Measurements from ENCODE around the gene SERGEF. TPM values are rescaled to one million over a fixed set of nuclear protein-coding genes. Genes with fewer than 3 reads are reported as not detected.

The SERGEF gene
- total and polyA plus RNA-seq, 10 of the 15 experiments (the other 5 are each of a cell fraction or from before 2014, with no cell fraction given) = 14.6 to 27.8 (median 22.4) TPM

DNA sequence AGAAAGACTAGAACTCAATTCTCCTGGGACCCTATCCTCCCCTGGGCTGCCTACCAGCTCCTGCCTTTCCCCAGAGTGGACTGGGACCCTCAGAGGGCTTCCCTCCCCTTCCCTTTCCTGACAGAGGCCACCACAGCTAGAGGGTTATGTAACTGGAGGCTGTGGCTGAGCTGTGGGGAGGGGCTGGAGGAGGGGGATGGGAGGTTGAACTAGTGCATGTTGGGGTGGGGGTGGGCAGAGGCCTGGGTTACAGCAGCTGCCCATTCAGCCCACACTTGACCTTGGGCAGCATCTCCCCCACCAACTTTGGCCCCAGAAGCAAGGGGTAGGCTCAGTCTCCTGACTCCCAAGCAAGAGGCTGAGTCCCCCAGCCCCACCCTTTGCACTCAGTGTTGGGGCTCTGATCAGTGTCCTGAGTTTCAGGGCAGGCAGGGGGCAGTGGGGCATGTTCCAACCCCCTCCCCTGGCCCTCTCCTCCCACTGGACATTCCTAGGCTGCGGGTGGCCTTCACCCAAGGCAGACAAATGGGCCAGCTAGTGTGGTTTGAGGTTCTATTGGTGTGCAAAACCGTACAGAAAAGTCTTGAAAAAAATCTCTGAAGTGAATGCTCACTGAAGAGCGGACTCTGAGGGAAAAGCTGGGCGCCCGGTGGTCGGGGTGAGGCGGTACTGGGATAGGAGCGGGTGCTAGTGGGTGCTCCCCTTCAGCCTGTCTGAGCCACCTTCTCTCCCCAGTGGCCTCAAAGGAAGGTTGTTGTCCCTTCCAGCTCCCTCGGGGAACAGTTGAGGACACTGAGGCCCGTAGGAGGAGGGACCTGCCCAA is 274.5 kb downstream of the SERGEF start (continued):
- no peak for TF ChIP-seq POLR2AphosphoS2 (IDR thresholded peaks at IDR 0.05; ENCODE audit: low read depth, low read length)

Other genes starting within 250 kb of the SERGEF start
- gene TPH1, start 33.2 kb upstream of the SERGEF start, total RNA-seq (2014; rRNA removed) = 0.27 and 0.34 TPM in 2 replicates
- gene TPH1, start 33.2 kb upstream of the SERGEF start, total RNA-seq (2014; rRNA removed; fragmentation: Illumina TruSeq; extraction: Trizol) = 0.32 and 0.36 TPM in 2 replicates
- 0.23 and 0.27 TPM in 2 replicates for gene TPH1, start 33.2 kb upstream of the SERGEF start, total RNA-seq (2021)
- gene TPH1, start 33.2 kb upstream of the SERGEF start, polyA plus RNA-seq (2011; rRNA removed) = 0.72 and 1.2 TPM in 2 replicates
- 0.76 and 0.82 TPM in 2 replicates for gene TPH1, start 33.2 kb upstream of the SERGEF start, polyA plus RNA-seq (2014; fragmentation: Illumina TruSeq; extraction: Trizol)
- gene TPH1, start 33.2 kb upstream of the SERGEF start, polyA plus RNA-seq (2014; fragmentation: Nextera tagmentation; extraction: Ambion mirVana) = under 1 TPM; 0.05 to 0.26 TPM
- gene TPH1, start 33.2 kb upstream of the SERGEF start, polyA plus RNA-seq (2014; rRNA removed) = 0.24 and 0.69 TPM in 2 replicates
- gene TPH1, start 33.2 kb upstream of the SERGEF start, polyA plus RNA-seq (2016; fragmentation: Nextera tagmentation; extraction: Ambion mirVana) = under 1 TPM; 0.23 to 0.32 TPM
- gene SAAL1, start 93.0 kb upstream of the SERGEF start, total RNA-seq (2014; rRNA removed) = 30.1 and 33.8 TPM in 2 replicates
- 45.7 and 49.6 TPM in 2 replicates for gene SAAL1, start 93.0 kb upstream of the SERGEF start, total RNA-seq (2014; rRNA removed; fragmentation: Illumina TruSeq; extraction: Trizol)
- 26.3 and 27.0 TPM in 2 replicates for gene SAAL1, start 93.0 kb upstream of the SERGEF start, total RNA-seq (2021)
- 38.1 and 51.0 TPM in 2 replicates for gene SAAL1, start 93.0 kb upstream of the SERGEF start, polyA plus RNA-seq (2011; rRNA removed)
- 51.6 and 54.9 TPM in 2 replicates for gene SAAL1, start 93.0 kb upstream of the SERGEF start, polyA plus RNA-seq (2014; fragmentation: Illumina TruSeq; extraction: Trizol)
- 10 to 100 TPM; 35.1 to 49.5 TPM for gene SAAL1, start 93.0 kb upstream of the SERGEF start, polyA plus RNA-seq (2014; fragmentation: Nextera tagmentation; extraction: Ambion mirVana)
- 28.7 and 36.6 TPM in 2 replicates for gene SAAL1, start 93.0 kb upstream of the SERGEF start, polyA plus RNA-seq (2014; rRNA removed)
- gene SAAL1, start 93.0 kb upstream of the SERGEF start, polyA plus RNA-seq (2016; fragmentation: Nextera tagmentation; extraction: Ambion mirVana) = 10 to 100 TPM; 57.5 to 59.4 TPM
- not detected in 2 replicates for gene MRGPRX3, start 119.5 kb upstream of the SERGEF start, total RNA-seq (2014; rRNA removed)
- gene MRGPRX3, start 119.5 kb upstream of the SERGEF start, total RNA-seq (2014; rRNA removed; fragmentation: Illumina TruSeq; extraction: Trizol) = not detected in 2 replicates
- gene MRGPRX3, start 119.5 kb upstream of the SERGEF start, total RNA-seq (2021) = not detected in 2 replicates
- gene MRGPRX3, start 119.5 kb upstream of the SERGEF start, polyA plus RNA-seq (2011; rRNA removed) = not detected in 2 replicates
- not detected in 2 replicates for gene MRGPRX3, start 119.5 kb upstream of the SERGEF start, polyA plus RNA-seq (2014; fragmentation: Illumina TruSeq; extraction: Trizol)
- not detected for gene MRGPRX3, start 119.5 kb upstream of the SERGEF start, polyA plus RNA-seq (2014; fragmentation: Nextera tagmentation; extraction: Ambion mirVana)
- not detected in 2 replicates for gene MRGPRX3, start 119.5 kb upstream of the SERGEF start, polyA plus RNA-seq (2014; rRNA removed)
- not detected for gene MRGPRX3, start 119.5 kb upstream of the SERGEF start, polyA plus RNA-seq (2016; fragmentation: Nextera tagmentation; extraction: Ambion mirVana)
- not detected in 2 replicates for gene MRGPRX4, start 159.8 kb upstream of the SERGEF start, total RNA-seq (2014; rRNA removed)
- not detected in 2 replicates for gene MRGPRX4, start 159.8 kb upstream of the SERGEF start, total RNA-seq (2014; rRNA removed; fragmentation: Illumina TruSeq; extraction: Trizol)
- not detected in 2 replicates for gene MRGPRX4, start 159.8 kb upstream of the SERGEF start, total RNA-seq (2021)
- not detected in 2 replicates for gene MRGPRX4, start 159.8 kb upstream of the SERGEF start, polyA plus RNA-seq (2011; rRNA removed)
- gene MRGPRX4, start 159.8 kb upstream of the SERGEF start, polyA plus RNA-seq (2014; fragmentation: Illumina TruSeq; extraction: Trizol) = not detected in 2 replicates
- gene MRGPRX4, start 159.8 kb upstream of the SERGEF start, polyA plus RNA-seq (2014; fragmentation: Nextera tagmentation; extraction: Ambion mirVana) = not detected
- gene MRGPRX4, start 159.8 kb upstream of the SERGEF start, polyA plus RNA-seq (2014; rRNA removed) = not detected in 2 replicates
- not detected for gene MRGPRX4, start 159.8 kb upstream of the SERGEF start, polyA plus RNA-seq (2016; fragmentation: Nextera tagmentation; extraction: Ambion mirVana)
- not detected in 2 replicates for gene SAA4, start 223.8 kb upstream of the SERGEF start, total RNA-seq (2014; rRNA removed)
- gene SAA4, start 223.8 kb upstream of the SERGEF start, total RNA-seq (2014; rRNA removed; fragmentation: Illumina TruSeq; extraction: Trizol) = not detected in 2 replicates
- not detected in 2 replicates for gene SAA4, start 223.8 kb upstream of the SERGEF start, total RNA-seq (2021)
- gene SAA4, start 223.8 kb upstream of the SERGEF start, polyA plus RNA-seq (2011; rRNA removed) = not detected in 2 replicates
- gene SAA4, start 223.8 kb upstream of the SERGEF start, polyA plus RNA-seq (2014; fragmentation: Illumina TruSeq; extraction: Trizol) = not detected in 2 replicates
- gene SAA4, start 223.8 kb upstream of the SERGEF start, polyA plus RNA-seq (2014; fragmentation: Nextera tagmentation; extraction: Ambion mirVana) = not detected
- not detected in 2 replicates for gene SAA4, start 223.8 kb upstream of the SERGEF start, polyA plus RNA-seq (2014; rRNA removed)
- gene SAA4, start 223.8 kb upstream of the SERGEF start, polyA plus RNA-seq (2016; fragmentation: Nextera tagmentation; extraction: Ambion mirVana) = not detected
- gene SAA2, start 235.6 kb upstream of the SERGEF start, total RNA-seq (2014; rRNA removed) = 0.38 and 0.45 TPM in 2 replicates
- gene SAA2, start 235.6 kb upstream of the SERGEF start, total RNA-seq (2014; rRNA removed; fragmentation: Illumina TruSeq; extraction: Trizol) = 0.18 TPM in 1 of 2 replicates, not detected in the other
- gene SAA2, start 235.6 kb upstream of the SERGEF start, total RNA-seq (2021) = 4.1 and 5.7 TPM in 2 replicates
- 0.20 and 0.24 TPM in 2 replicates for gene SAA2, start 235.6 kb upstream of the SERGEF start, polyA plus RNA-seq (2011; rRNA removed)
- 0.32 TPM in 1 of 2 replicates, not detected in the other for gene SAA2, start 235.6 kb upstream of the SERGEF start, polyA plus RNA-seq (2014; fragmentation: Illumina TruSeq; extraction: Trizol)
- under 1 TPM in 1 of 2 experiments, not detected in 1; 0.24 TPM for gene SAA2, start 235.6 kb upstream of the SERGEF start, polyA plus RNA-seq (2014; fragmentation: Nextera tagmentation; extraction: Ambion mirVana)
- gene SAA2, start 235.6 kb upstream of the SERGEF start, polyA plus RNA-seq (2014; rRNA removed) = 0.08 and 0.24 TPM in 2 replicates
- gene SAA2, start 235.6 kb upstream of the SERGEF start, polyA plus RNA-seq (2016; fragmentation: Nextera tagmentation; extraction: Ambion mirVana) = under 1 TPM in 1 of 2 experiments, not detected in 1; 0.32 TPM